ENCODE results near the gene IDI1. TPM values are rescaled to one million over a fixed set of nuclear protein-coding genes. Genes with fewer than 3 reads are reported as not detected.
"Not testable (repeated sequence)": the region's sequence is repeated elsewhere in the genome, so short reads cannot be mapped to it uniquely, and the experiment has no call there.

IDI1 gene
- total RNA-seq, 3 donors from 2014 or later: 37.7 to 71.2 (median 65.8) TPM

DNA sequence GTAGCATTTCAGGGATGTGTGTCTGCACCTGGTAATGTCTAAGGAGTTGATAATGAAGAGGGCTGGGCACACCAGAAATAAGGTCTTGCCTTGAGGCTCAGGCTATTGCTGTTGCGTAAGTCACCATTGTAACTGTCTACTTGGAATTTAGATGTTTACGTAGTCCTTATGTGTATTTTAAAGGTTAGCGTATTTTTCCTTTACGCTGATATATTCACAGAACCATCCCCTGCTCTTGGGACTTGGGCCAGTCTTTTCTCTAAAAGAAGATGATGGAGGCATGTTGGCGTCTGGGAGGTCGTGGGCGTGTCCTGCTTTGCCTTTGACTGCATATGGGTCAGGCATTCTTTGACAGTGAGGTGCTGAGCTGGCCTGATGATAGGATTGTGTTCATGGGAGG is 22.0 kb upstream of the IDI1 start:
- Histone ChIP-seq H3K4me3 (no peak overlapping the region), H3K4me1 (ENCODE audit: low read depth) (peaks cover 9% of the 10 kb centered on the region), H3K9me3 (no peaks in the 10 kb centered on the region), H3K36me3 (ENCODE audit: low read depth) (no peaks in the 10 kb centered on the region)
- DNase-seq: no peak
- ATAC-seq: no peak
- intact Hi-C loops (cut with DNase I, micrococcal nuclease): no loop called here
- TF ChIP-seq, protein P1, sequence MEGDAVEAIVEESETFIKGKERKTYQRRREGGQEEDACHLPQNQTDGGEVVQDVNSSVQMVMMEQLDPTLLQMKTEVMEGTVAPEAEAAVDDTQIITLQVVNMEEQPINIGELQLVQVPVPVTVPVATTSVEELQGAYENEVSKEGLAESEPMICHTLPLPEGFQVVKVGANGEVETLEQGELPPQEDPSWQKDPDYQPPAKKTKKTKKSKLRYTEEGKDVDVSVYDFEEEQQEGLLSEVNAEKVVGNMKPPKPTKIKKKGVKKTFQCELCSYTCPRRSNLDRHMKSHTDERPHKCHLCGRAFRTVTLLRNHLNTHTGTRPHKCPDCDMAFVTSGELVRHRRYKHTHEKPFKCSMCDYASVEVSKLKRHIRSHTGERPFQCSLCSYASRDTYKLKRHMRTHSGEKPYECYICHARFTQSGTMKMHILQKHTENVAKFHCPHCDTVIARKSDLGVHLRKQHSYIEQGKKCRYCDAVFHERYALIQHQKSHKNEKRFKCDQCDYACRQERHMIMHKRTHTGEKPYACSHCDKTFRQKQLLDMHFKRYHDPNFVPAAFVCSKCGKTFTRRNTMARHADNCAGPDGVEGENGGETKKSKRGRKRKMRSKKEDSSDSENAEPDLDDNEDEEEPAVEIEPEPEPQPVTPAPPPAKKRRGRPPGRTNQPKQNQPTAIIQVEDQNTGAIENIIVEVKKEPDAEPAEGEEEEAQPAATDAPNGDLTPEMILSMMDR (IDR thresholded peaks at IDR 0.05): no peak

DNA sequence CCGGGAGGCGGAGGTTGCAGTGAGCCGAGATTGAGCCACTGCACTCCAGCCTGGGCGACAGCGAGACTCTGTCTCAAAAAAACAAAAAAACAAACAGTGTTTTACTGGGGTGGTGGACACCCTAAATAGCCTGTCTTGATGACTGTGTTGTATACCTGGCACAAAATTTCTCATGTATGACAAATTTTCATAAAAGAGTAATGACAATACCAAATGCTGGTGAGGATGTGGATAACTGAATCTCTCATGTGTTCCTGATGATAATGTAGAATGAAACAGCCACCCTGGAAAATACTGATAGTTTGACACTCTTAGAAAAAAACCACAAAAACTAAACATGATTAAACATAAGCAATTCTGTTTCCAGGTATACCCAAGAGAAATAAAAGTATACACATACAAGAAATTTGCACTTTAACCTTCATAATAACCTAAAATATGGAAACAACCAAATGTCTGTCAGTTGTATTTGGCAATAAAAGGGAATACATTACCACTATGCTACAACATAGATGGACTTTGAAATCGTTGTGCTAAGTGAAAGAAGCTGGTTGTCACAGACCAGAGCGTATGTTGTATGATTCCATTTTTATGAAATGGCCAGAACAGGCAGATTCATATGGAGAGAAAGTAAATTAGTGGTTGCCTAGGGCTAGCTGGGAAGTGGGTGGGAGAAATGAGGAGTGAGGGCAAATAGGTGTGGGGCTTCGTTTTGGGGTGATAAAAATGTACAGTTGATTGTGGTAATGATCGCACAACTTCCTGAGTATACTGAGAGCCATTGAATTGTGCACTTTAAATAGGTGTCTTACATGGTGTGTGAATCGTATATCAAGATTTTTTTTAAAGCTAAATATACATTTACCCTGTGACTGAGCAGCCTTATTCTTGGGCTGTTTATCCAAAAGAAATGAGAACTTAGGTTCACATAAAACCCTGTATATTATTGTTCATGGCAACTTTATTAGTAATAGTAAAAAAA is 19.8 kb upstream of the IDI1 start:
- Histone ChIP-seq H3K4me1 (ENCODE audit: low read depth) (peaks cover 9% of the 10 kb centered on the region), H3K4me3 (no peak overlapping the region), H3K36me3 (ENCODE audit: low read depth) (no peaks in the 10 kb centered on the region), H3K9me3 (no peaks in the 10 kb centered on the region)
- TF ChIP-seq, protein P1 (IDR thresholded peaks at IDR 0.05): no peak
- intact Hi-C loops (cut with DNase I, micrococcal nuclease): no loop called here
- no peak for DNase-seq
- ATAC-seq: peak; percentile 90

DNA sequence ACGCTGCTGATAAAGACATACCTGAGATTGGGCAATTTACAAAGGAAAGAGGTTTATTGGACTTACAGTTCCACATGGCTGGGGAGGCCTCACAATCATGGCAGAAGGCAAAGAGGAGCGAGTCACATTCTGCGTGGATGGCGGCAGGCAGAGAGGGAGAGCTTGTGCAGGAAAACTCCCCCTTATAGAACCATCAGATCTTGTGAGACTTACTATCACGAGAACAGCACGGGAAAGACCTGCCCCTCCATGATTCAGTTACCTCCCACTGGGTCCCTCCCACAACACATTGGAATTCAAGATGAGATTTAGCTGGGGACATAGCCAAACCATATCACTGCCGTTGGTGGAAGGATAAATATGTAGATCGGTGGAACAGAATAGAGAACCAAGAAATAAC is 17.8 kb upstream of the IDI1 start:
- H3K9me3 ChIP-seq; DNase-seq; H3K36me3 ChIP-seq (ENCODE audit: low read depth); H3K4me1 ChIP-seq (ENCODE audit: low read depth); ATAC-seq; intact Hi-C loops (cut with DNase I, micrococcal nuclease); H3K4me3 ChIP-seq: not testable (repeated sequence)

DNA sequence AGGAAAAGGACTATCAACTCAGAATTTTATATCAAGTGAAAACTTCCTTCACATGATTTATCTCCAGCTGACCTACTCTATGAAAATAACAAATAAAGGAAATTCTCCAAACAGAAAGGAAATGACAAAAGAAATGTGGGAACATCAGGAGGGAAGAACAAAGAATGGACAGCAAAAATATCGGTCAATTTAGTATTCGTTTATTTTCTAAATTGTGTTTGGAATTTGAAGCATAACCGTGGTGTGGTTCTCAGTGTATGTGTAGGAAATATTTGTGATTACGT is 16.0 kb upstream of the IDI1 start:
- Histone ChIP-seq H3K4me1 (ENCODE audit: low read depth) (peaks cover 3% of the 10 kb centered on the region), H3K36me3 (ENCODE audit: low read depth) (no peaks in the 10 kb centered on the region), H3K4me3 (no peak overlapping the region), H3K9me3 (no peaks in the 10 kb centered on the region)
- ATAC-seq: no peak
- intact Hi-C loops (cut with DNase I, micrococcal nuclease): no loop called here
- TF ChIP-seq, protein P1 (IDR thresholded peaks at IDR 0.05): no peak
- no peak for DNase-seq

DNA sequence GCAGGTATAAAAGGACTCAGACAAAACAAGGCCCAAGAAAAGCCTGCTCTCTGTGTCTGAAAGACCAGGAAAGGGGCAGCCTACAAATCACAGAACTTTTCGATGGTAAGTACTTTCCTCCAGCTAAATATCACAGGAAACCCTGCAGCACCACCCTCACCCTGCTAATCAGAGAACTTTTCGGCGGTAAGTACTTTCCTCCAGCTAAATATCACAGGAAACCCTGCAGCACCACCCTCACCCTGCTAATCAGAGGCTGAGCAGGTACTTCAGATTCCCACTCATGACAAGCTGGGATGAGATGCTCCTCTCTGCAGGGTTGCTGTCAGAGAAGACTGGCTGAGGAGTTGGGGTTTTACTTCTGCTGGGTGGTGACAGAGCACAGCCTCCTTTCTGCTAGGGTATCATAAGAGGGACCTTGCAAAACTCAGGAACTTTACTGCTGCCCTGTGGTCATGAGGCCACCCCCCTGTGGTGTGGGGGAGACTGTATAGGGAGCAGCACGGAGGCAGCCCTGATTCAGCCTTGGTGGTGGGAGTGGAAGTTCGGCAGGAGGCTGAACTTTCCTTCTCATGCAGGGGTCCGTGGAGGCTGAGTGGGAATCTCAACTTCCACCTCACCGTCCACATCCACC is 14.4 kb upstream of the IDI1 start:
- peaks cover 3% of the 10 kb centered on the region for H3K4me1 ChIP-seq (ENCODE audit: low read depth)
- no peaks in the 10 kb centered on the region for H3K36me3 ChIP-seq (ENCODE audit: low read depth)
- no peak overlapping the region for H3K4me3 ChIP-seq
- H3K9me3 ChIP-seq: no peaks in the 10 kb centered on the region
- TF ChIP-seq, protein P1 (IDR thresholded peaks at IDR 0.05): no peak
- ATAC-seq (peak; percentile 54), DNase-seq (no peak)
- intact Hi-C loops (cut with DNase I, micrococcal nuclease): no loop called here

Measured in mucosa of descending colon (tissue), 3 donors.